ENCODE data around the gene VEZT. TPM values are rescaled to one million over a fixed set of nuclear protein-coding genes. Genes with fewer than 3 reads are reported as not detected.

Gene VEZT
- total RNA-seq, 1 donor from 2014 or later, result 57.5 TPM

DNA sequence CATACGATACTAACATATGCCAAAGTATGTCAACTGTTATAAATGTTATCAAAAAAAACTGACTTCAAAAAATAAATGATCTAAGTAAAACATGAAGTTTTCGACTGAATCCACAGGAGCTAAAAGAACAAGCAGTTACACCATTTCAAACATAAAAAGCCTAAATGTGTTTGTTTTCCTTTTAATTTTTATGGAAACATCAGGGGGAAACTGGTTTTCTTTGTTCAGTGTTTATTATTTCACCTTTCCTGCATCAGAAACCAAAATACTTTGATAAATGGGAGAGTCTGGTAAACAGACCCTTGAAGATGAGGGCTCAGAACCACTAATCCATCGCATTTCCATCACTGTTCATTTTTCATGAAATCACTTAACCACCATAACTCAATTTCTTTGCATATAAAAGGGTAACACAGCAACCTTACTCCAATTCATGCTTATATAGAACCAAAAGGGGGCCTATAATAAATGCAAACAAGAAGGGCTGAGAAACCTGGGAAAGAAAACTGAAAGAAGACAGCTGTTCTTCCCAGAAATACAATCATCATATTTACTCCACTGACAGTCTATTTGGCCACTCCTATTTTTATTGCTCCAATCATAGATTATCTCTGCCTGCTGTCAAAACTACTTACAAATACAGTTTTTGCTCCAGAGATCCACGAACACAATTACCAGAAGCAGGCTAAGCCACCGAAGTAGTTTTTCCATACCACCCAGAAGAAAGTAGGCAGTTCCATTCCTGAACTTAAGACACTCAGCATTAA, 17.3 kb upstream of the VEZT start:
- DNase-seq (ENCODE audit: low spot score), result no peak

DNA sequence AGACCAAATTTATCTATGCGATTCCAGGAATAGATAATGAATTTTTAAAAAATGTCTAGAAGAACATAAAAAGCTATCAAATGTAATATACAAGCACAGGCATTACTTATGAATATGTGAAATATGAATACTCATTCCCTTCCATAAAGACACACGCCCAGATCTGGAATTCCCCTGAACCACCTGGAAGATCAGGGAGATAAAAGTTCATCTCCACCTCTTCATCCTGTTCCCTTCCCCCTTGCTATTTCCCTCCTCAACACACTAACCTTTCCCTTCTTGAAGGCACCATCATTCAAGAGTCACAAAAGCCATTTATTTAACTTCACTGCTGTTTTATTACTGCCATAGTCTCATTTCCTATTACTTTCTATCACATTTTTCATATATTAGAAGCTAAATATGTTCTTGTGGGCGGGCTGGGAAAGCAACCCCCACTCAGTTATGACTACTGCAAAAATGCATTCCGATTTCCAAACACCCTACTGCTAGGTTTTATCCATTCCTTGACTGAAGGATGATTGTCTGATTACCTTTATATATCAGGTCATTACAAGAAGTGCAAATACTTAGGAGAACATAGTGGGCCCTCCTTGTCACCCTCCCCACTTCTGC, 16.4 kb upstream of the VEZT start:
- DNase-seq (ENCODE audit: low spot score), result no peak

DNA sequence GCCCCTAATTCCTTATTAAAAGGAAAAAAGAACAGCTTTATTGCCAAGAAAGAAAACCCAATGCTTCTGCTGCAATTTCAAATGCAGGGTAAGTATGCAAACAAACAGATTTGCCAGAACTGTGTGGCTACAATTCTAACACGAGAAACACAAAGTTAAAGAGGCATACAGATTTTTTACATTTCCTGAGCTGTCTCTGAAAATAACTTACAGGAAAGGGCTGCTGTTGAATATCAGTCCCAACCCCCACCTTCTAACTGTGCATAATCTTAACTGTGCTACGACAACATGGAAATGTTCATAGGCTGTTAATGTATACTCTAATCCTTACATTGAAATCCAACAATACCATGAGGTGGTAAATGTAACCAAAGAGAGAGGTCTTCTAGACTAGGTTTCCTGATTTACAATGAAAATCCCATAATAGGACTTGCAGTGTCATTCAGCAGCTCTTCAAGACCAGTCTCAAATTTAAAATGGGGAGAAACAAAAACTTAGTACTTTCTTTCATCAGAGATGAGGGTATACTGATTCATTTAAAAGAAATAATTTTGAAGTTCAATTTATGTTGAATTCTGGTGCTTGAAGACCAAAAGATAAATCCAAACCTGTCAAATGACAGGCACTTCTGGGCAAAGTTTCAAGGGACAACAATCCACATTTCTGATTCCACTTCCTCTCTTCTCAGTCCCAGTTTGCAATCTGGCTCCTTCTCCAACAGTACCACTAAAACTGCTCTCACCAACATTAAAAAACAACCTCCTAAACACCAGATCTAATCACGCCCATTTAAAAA, 14.7 kb upstream of the VEZT start:
- no peak for DNase-seq (ENCODE audit: low spot score)

DNA sequence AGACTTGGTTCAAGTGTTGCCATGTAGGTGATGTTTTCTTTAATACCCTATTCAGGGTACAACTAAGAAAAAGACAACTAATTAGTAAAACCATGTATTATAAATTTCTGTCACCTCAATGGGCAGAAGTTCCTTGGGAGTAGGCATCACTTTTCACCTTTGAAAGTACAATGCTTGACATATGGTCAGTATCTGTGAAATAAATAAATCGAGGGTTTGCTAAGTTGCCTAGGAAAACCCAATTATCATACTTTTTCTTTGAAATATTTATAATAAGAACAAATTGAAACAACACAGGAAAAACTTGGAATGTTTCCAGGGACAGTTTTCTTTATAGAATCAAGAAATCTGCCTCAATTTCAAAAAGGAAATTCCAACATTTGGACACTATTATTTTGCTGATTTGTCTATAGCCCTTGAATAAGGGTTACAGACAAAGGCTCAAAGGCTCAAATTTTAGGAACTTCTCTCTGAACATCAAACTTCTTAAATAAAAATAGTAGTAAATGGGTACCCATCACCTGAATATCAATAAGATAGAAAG, 14.0 kb upstream of the VEZT start:
- DNase-seq (ENCODE audit: low spot score), result no peak

GRCh38 chr12:95204141-95204866, 13.3 kb upstream of the VEZT start:
- peak; percentile 66 for DNase-seq (ENCODE audit: low spot score)

DNA sequence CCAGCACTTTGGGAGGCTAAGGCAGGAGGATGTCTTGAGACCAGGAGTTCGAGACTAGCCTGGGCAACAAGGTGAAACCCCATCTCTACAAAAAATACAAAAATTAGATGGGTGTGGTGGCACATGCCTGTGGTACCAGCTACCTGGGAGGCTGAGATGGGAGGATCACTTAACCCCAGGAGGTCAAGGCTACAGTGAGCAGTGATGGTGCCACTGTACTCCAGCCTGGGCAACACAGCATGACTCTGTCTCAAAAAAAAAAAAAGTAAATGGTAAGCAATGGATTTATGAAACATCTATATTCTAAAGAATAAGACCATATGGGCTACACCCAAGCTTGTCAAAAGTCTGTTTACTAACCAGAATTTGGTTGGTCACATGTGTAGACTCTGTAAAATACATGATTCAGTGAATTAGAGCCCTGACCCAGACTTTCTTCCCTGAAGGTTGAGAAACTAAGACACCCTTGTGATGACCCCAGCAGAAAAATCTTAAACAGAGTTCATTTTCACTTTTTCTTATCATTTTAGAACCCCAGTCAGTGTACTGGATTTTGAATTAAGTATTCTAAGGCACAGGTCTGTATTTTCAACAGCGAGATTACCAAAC, 12.5 kb upstream of the VEZT start:
- DNase-seq (ENCODE audit: low spot score), result no peak

- DNase-seq (ENCODE audit: low spot score), result peak; percentile 19
Measured at GRCh38 chr12:95205685-95206084, 11.9 kb upstream of the VEZT start.

DNA sequence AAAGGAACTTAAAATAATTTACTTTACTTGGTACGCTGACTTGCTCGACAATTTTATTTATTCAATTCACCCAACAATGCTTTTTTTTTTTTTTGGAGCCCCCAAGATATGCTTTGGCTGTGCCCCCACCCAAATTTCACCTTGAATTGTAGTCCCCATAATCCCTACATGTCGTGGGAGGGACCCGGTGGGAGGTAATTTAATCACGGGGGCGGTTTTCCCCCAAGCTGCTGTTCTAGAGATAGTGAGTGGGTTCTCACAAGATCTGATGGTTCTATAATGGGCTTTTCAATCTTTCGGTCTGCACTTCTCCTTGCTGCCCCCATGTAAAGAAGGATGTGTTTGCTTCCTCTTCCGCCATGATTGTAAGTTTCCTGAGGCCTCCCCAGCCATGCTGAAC, 10.7 kb upstream of the VEZT start:
- no peak for DNase-seq (ENCODE audit: low spot score)

- DNase-seq (ENCODE audit: low spot score), result no peak
Measured at GRCh38 chr12:95207407-95207806, 10.2 kb upstream of the VEZT start.

- no peak for DNase-seq (ENCODE audit: low spot score)
Measured at GRCh38 chr12:95208678-95209077, 8.9 kb upstream of the VEZT start.

DNA sequence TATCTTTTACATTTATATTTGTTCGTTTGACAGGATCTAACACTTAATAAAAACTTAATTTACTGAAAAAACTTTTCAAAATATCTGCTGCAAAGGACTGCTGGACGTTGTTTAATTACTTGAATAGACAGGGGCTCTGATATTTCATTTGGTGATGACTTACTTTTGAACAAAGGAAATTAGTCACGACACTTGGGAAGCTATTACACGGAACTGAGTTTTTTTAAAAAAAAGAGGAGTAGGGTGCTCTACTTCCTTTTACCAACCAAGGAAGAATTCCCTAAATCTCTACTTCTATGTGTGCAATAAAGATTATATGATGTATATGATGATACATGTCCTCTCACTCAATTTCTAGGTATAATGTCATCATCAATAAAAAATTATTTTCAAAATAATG, 5.0 kb upstream of the VEZT start:
- no peak for DNase-seq (ENCODE audit: low spot score)

DNA sequence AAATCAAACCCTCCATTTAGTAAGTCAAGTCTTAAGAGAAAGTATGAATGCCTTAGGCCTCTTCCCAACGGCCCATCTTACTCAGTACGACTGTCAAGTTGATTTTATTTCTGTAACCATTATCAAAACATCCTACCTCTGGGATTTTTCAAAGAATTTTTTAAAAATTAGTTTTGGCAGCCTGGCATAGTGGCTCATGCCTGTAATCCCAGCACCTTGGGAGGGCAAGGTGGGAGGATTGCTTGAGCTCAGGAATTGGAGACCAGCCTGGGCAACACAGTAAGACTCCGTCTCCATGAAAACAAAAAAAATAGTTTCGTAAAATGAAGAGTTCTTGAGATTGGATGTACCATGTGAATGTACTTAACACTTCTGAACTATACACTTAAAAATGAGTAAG, 4.5 kb upstream of the VEZT start:
- no peak for DNase-seq (ENCODE audit: low spot score)

GRCh38 chr12:95213928-95214327, 3.7 kb upstream of the VEZT start:
- DNase-seq (ENCODE audit: low spot score), result no peak

GRCh38 chr12:95214466-95214865, 3.1 kb upstream of the VEZT start:
- no peak for DNase-seq (ENCODE audit: low spot score)

DNA sequence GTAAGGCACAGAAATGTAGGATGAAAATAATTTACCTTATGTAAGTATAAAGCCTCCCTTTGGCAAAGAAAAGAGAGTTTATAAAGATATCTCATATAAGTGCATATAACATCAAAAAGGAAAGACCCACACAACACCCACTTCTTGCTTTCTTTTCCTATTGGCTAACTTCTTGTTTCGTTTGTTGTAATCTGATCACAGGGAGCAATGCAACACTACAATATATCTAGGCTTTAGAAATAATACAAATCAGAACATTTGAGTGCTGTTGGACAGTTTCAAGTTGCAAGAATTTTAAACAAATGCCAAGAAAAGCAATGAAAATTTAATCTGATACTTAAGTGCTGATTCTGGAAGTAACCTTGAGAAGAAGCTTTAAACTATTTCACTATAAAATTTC, 1.7 kb upstream of the VEZT start:
- DNase-seq (ENCODE audit: low spot score), result no peak

- DNase-seq (ENCODE audit: low spot score), result peak; percentile 14
Measured at GRCh38 chr12:95216711-95217376, 763 bp upstream of the VEZT start.

DNA sequence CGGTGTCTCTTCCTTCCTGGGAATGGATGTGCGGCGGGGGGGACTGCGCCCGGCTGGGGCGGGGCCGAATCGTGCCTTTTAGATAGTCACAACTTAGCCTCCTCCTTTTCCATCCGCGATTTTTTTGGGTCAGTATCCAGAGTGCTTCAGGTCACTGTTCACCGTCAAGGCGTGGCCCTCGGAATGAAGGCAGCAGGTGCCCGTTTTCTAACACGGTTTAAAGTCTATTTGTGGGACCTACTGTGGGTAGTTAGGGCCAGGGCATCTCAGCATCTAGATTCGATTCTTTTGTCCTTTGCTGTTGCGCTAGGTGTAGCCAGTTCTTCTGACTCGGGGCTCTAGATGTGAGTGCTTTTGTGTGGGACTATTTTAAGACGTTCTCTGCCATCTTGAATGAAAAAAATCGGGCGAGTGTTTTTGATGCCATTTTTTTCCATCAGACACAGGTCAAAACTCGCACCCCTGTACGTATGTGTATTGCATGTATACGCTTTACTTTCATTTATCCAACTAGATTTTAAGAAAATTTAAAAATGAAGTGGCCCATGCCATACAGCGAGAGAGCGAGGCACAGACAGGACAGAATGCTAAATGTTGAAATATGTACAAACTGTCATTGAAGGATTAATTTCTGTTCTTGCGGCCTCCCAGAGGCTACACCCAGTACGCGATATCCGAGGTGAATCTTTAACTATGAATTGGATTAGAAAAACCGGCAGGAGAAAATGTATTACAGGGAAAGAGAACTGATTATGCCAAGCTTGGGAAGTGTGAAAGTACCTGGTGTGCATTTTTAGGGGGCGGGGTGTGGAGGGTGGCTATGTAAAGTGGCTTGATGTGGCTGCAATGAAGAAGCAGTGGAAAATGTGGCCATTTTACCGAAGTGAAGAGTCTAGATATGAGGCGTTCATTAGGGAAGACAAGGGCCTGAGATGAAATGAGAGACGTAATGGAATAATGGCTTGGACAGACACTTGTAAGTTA, 835 bp downstream of the VEZT start:
- DNase-seq (ENCODE audit: low spot score), result peak; percentile 75

GRCh38 chr12:95220190-95220589, 2.6 kb downstream of the VEZT start:
- DNase-seq (ENCODE audit: low spot score), result no peak

GRCh38 chr12:95220726-95221125, 3.1 kb downstream of the VEZT start:
- DNase-seq (ENCODE audit: low spot score), result no peak

Data from mucosa of gallbladder (tissue), 1 donor.